K562 (cell line): ENCODE results near the gene ZNF77. TPM values are rescaled to one million over a fixed set of nuclear protein-coding genes. Genes with fewer than 3 reads are reported as not detected.

Source experiments
- RAD21 ChIP-seq, 2 experiments: fragments of 250-450 bp in 1 of 2; fragments of 450-650 bp in 1 of 2; sonication (Bioruptor Pico) in 1 of 2; formaldehyde crosslinking in 1 of 2; IDR thresholded peaks in 1 of 2; conservative IDR thresholded peaks in 1 of 2; 2 replicates each; pipeline versions ENCODE4 v1.4.0 to v1.8.0; 2020 to 2022; ENCODE audit warnings: mild to moderate bottlenecking in 2 of 2, moderate library complexity in 1 of 2
- RBM39 ChIP-seq: fragments of 200-400 bp; formaldehyde crosslinking; optimal IDR thresholded peaks from 2 replicates; pipeline ENCODE3; 2018; ENCODE audit warnings: low read depth, low read length
- SNIP1 ChIP-seq: fragments of 450-650 bp; IDR thresholded peaks from 2 replicates; pipeline ENCODE4 v1.7.1; 2017; ENCODE audit warnings: low read depth, mild to moderate bottlenecking
- polyA plus RNA-seq, 8 experiments: library from polyadenylated mRNA; depleted of rRNA in 4 of 8; stranded (reverse) in 5 of 8; unstranded in 3 of 8; fragments of >200 nt; fragmentation: Nextera tagmentation in 2 of 8; fragmentation: Illumina TruSeq in 1 of 8; extraction: Ambion mirVana in 2 of 8; extraction: Trizol in 1 of 8; gene quantifications; 2 replicates each; pipeline versions ENCODE4 v1.2.1 to v1.2.3, GENCODE V29; 2011 to 2014; ENCODE audit warnings: inconsistent platforms in 1 of 8, missing spikeins in 1 of 8
- total RNA-seq, 7 experiments: library from RNA; depleted of rRNA in 6 of 7; stranded (reverse); fragments of >200 nt in 6 of 7; fragmentation: Illumina TruSeq in 2 of 7; extraction: Trizol in 2 of 7; gene quantifications; 2 replicates each; pipeline versions ENCODE4 v1.2.1 to v1.2.3, GENCODE V29; 2011 to 2021; ENCODE audit warnings: low replicate concordance in 1 of 7
- TF ChIP-seq, protein P1 (sequence below), 2 experiments: fragments of 450-650 bp; formaldehyde crosslinking in 1 of 2; IDR thresholded peaks; 2 replicates each; pipeline versions ENCODE4 v1.4.0 to v1.6.1; 2014 to 2020; ENCODE audit warnings: mild to moderate bottlenecking in 2 of 2, borderline replicate concordance in 1 of 2, low read depth in 1 of 2
- TF ChIP-seq, protein P2 (sequence below): fragments of 250-450 bp; sonication (Bioruptor Pico); IDR thresholded peaks from 2 replicates; pipeline ENCODE4 v1.4.0; 2020; ENCODE audit warnings: borderline replicate concordance
- TF ChIP-seq, protein P3 (sequence below): fragments of 250-450 bp; sonication (Bioruptor Pico); IDR thresholded peaks from 2 replicates; pipeline ENCODE4 v1.4.0; 2020
- TF ChIP-seq, protein P4 (sequence below): fragments of 450-650 bp; IDR thresholded peaks from 2 replicates; pipeline ENCODE4 v1.6.1; 2016; ENCODE audit warnings: low read depth

ZNF77 gene
- total and polyA plus RNA-seq, 9 of the 15 experiments (the other 6 are each of a cell fraction or from before 2014, with no cell fraction given), result 4.3 to 14.5 (median 7.7) TPM

DNA sequence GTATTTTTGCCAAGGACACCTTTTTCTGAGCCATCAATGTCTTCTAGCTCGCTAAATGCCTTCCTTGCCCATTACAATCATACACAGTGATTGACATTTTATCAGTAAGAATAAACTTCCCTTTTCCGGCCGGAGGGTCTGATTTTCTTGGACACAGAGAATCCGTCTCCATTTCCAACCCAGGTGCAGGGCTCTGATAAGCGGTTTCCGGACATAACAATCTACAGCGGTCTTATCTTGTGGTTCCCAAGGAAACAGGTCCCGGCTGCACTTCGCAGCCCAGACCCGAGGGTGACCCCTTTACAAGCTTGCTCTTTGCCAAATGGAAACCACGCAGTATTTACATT is 5.1 kb upstream of the ZNF77 start (continued):
- TF ChIP-seq, protein P1, sequence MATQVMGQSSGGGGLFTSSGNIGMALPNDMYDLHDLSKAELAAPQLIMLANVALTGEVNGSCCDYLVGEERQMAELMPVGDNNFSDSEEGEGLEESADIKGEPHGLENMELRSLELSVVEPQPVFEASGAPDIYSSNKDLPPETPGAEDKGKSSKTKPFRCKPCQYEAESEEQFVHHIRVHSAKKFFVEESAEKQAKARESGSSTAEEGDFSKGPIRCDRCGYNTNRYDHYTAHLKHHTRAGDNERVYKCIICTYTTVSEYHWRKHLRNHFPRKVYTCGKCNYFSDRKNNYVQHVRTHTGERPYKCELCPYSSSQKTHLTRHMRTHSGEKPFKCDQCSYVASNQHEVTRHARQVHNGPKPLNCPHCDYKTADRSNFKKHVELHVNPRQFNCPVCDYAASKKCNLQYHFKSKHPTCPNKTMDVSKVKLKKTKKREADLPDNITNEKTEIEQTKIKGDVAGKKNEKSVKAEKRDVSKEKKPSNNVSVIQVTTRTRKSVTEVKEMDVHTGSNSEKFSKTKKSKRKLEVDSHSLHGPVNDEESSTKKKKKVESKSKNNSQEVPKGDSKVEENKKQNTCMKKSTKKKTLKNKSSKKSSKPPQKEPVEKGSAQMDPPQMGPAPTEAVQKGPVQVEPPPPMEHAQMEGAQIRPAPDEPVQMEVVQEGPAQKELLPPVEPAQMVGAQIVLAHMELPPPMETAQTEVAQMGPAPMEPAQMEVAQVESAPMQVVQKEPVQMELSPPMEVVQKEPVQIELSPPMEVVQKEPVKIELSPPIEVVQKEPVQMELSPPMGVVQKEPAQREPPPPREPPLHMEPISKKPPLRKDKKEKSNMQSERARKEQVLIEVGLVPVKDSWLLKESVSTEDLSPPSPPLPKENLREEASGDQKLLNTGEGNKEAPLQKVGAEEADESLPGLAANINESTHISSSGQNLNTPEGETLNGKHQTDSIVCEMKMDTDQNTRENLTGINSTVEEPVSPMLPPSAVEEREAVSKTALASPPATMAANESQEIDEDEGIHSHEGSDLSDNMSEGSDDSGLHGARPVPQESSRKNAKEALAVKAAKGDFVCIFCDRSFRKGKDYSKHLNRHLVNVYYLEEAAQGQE (IDR thresholded peaks at IDR 0.05; ENCODE audit: borderline replicate concordance), result peak; percentile 57
- TF ChIP-seq, protein P1 (CRISPR knock-in tag; IDR thresholded peaks at IDR 0.05; ENCODE audit: low read depth), result no peak
- TF ChIP-seq, protein P2, sequence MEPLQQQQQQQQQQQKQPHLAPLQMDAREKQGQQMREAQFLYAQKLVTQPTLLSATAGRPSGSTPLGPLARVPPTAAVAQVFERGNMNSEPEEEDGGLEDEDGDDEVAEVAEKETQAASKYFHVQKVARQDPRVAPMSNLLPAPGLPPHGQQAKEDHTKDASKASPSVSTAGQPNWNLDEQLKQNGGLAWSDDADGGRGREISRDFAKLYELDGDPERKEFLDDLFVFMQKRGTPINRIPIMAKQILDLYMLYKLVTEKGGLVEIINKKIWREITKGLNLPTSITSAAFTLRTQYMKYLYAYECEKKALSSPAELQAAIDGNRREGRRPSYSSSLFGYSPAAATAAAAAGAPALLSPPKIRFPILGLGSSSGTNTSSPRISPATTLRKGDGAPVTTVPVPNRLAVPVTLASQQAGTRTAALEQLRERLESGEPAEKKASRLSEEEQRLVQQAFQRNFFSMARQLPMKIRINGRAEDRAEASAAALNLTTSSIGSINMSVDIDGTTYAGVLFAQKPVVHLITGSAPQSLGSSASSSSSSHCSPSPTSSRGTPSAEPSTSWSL, result no peak
- TF ChIP-seq, protein P3, sequence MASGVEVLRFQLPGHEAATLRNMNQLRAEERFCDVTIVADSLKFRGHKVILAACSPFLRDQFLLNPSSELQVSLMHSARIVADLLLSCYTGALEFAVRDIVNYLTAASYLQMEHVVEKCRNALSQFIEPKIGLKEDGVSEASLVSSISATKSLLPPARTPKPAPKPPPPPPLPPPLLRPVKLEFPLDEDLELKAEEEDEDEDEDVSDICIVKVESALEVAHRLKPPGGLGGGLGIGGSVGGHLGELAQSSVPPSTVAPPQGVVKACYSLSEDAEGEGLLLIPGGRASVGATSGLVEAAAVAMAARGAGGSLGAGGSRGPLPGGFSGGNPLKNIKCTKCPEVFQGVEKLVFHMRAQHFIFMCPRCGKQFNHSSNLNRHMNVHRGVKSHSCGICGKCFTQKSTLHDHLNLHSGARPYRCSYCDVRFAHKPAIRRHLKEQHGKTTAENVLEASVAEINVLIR (CRISPR knock-in tag), result no peak
- TF ChIP-seq SNIP1 (no peak), RBM39 (peak; percentile 62), RAD21 (CRISPR knock-in tag; conservative IDR thresholded peaks at IDR 0.05 in 1 of 2, IDR thresholded peaks at IDR 0.05 in 1 of 2) (0 out of 4 replicates have a peak, but pooled peaks of 1 of the 2 experiments have one; percentile 2)
- TF ChIP-seq, protein P4, sequence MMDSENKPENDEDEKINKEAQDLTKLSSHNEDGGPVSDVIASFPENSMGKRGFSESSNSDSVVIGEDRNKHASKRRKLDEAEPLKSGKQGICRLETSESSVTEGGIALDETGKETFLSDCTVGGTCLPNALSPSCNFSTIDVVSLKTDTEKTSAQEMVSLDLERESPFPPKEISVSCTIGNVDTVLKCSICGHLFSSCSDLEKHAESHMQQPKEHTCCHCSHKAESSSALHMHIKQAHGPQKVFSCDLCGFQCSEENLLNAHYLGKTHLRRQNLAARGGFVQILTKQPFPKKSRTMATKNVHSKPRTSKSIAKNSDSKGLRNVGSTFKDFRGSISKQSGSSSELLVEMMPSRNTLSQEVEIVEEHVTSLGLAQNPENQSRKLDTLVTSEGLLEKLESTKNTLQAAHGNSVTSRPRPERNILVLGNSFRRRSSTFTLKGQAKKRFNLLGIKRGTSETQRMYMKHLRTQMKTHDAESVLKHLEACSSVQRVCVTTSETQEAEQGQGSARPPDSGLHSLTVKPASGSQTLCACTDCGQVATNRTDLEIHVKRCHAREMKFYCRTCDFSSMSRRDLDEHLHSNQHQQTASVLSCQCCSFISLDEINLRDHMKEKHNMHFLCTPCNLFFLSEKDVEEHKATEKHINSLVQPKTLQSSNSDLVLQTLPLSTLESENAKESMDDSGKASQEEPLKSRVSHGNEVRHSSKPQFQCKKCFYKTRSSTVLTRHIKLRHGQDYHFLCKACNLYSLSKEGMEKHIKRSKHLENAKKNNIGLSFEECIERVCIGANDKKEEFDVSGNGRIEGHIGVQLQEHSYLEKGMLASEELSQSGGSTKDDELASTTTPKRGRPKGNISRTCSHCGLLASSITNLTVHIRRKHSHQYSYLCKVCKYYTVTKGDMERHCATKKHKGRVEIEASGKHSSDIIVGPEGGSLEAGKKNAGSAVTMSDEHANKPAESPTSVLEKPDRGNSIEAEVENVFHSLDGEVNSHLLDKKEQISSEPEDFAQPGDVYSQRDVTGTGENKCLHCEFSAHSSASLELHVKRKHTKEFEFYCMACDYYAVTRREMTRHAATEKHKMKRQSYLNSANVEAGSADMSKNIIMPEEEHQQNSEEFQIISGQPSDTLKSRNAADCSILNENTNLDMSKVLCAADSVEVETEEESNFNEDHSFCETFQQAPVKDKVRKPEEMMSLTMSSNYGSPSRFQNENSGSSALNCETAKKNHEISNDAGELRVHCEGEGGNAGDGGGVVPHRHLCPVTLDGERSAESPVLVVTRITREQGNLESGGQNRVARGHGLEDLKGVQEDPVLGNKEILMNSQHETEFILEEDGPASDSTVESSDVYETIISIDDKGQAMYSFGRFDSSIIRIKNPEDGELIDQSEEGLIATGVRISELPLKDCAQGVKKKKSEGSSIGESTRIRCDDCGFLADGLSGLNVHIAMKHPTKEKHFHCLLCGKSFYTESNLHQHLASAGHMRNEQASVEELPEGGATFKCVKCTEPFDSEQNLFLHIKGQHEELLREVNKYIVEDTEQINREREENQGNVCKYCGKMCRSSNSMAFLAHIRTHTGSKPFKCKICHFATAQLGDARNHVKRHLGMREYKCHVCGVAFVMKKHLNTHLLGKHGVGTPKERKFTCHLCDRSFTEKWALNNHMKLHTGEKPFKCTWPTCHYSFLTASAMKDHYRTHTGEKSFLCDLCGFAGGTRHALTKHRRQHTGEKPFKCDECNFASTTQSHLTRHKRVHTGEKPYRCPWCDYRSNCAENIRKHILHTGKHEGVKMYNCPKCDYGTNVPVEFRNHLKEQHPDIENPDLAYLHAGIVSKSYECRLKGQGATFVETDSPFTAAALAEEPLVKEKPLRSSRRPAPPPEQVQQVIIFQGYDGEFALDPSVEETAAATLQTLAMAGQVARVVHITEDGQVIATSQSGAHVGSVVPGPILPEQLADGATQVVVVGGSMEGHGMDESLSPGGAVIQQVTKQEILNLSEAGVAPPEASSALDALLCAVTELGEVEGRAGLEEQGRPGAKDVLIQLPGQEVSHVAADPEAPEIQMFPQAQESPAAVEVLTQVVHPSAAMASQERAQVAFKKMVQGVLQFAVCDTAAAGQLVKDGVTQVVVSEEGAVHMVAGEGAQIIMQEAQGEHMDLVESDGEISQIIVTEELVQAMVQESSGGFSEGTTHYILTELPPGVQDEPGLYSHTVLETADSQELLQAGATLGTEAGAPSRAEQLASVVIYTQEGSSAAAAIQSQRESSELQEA, result no peak
